Suppressor macrophage (primary cell): Measurements from ENCODE around the gene ORM2.

Experiments
- DNase-seq, 4 experiments: peaks; one replicate each; pipeline ENCODE4 v3.0.0-alpha.2; 2020 to 2022

ORM2 gene

GRCh38 chr9:114294664-114295063 lies 35.0 kb upstream of the ORM2 start:
- no peak for DNase-seq

GRCh38 chr9:114296338-114296737 lies 33.3 kb upstream of the ORM2 start:
- no peak for DNase-seq

- DNase-seq: no peak
Observed at GRCh38 chr9:114299286-114300152, 30.1 kb upstream of the ORM2 start.

- DNase-seq: no peak
Observed at GRCh38 chr9:114300153-114300845, 29.4 kb upstream of the ORM2 start.

- DNase-seq: no peak
Observed at GRCh38 chr9:114300846-114301797, 28.5 kb upstream of the ORM2 start.

GRCh38 chr9:114301798-114302565 lies 27.7 kb upstream of the ORM2 start:
- DNase-seq: no peak

GRCh38 chr9:114302727-114303126 lies 26.9 kb upstream of the ORM2 start:
- no peak for DNase-seq

GRCh38 chr9:114303571-114303970 lies 26.1 kb upstream of the ORM2 start:
- DNase-seq: no peak

GRCh38 chr9:114303977-114304376 lies 25.7 kb upstream of the ORM2 start:
- DNase-seq: no peak

GRCh38 chr9:114304416-114305188 lies 25.1 kb upstream of the ORM2 start:
- no peak for DNase-seq

- DNase-seq: no peak
Observed at GRCh38 chr9:114307899-114308267, 21.8 kb upstream of the ORM2 start.

- DNase-seq: no peak
Observed at GRCh38 chr9:114308361-114308950, 21.2 kb upstream of the ORM2 start.

- DNase-seq: no peak
Observed at GRCh38 chr9:114309096-114309495, 20.6 kb upstream of the ORM2 start.

- no peak for DNase-seq
Observed at GRCh38 chr9:114310471-114311450, 18.9 kb upstream of the ORM2 start.

GRCh38 chr9:114311571-114312512 lies 17.8 kb upstream of the ORM2 start:
- DNase-seq: no peak

- no peak for DNase-seq
Observed at GRCh38 chr9:114312513-114312875, 17.2 kb upstream of the ORM2 start.

GRCh38 chr9:114313186-114313585 lies 16.5 kb upstream of the ORM2 start:
- no peak for DNase-seq

- DNase-seq: no peak
Observed at GRCh38 chr9:114314256-114314867, 15.3 kb upstream of the ORM2 start.
